Loucy (cell line): ENCODE results near the gene PTPRN2.

Source experiments
- CTCF ChIP-seq: fragments of 200-600 bp; sonication (generic); conservative IDR thresholded peaks from 2 replicates; pipeline ENCODE4 v1.5.1; 2014; ENCODE audit warnings: mild to moderate bottlenecking, antibody characterized with exemption, low read length
- EZH2phosphoT487 ChIP-seq: fragments of 200-600 bp; IDR thresholded peaks from 2 replicates; pipeline ENCODE4 v1.6.1; 2018; ENCODE audit warnings: antibody characterized with exemption, mild to moderate bottlenecking, moderate library complexity, borderline replicate concordance

GRCh38 chr7:158449266-158449665, 138.4 kb downstream of the PTPRN2 start:
- no peak for TF ChIP-seq CTCF
- TF ChIP-seq EZH2phosphoT487: no peak
